ENCODE results near the gene RAB23.

RAB23 gene

GRCh38 chr6:57254055-57254717 lies 32.1 kb upstream of the RAB23 start:
- Histone ChIP-seq H3K36me3 (ENCODE audit: insufficient read depth, low read length) (no peaks in the 10 kb centered on the region), H2AFZ (ENCODE audit: low read length) (no peak overlapping the region), H3K4me2 (ENCODE audit: low read length) (no peak overlapping the region), H3K4me3 (ENCODE audit: low read depth, low read length, poor library complexity, severe bottlenecking) (no peak overlapping the region), H3K9me2 (ENCODE audit: low read depth, low read length) (no peaks in the 10 kb centered on the region), H3K79me2 (ENCODE audit: insufficient read depth, low read length) (no peaks in the 10 kb centered on the region), H3K27ac (ENCODE audit: low read depth, low read length, poor library complexity, severe bottlenecking) (no peak overlapping the region), H3K9me3 (ENCODE audit: low read length) (no peaks in the 10 kb centered on the region), H3F3A (ENCODE audit: insufficient read depth, low read length) (no peaks in the 10 kb centered on the region), H3K4me1 (ENCODE audit: insufficient read depth, low read length, severe bottlenecking) (no peaks in the 10 kb centered on the region), H3K27me3 (ENCODE audit: insufficient read depth, low read length) (no peaks in the 10 kb centered on the region), H4K20me1 (ENCODE audit: insufficient read depth, low read length) (no peaks in the 10 kb centered on the region), H3K9ac (ENCODE audit: low read length) (no peak overlapping the region)
- TF ChIP-seq, protein P1, sequence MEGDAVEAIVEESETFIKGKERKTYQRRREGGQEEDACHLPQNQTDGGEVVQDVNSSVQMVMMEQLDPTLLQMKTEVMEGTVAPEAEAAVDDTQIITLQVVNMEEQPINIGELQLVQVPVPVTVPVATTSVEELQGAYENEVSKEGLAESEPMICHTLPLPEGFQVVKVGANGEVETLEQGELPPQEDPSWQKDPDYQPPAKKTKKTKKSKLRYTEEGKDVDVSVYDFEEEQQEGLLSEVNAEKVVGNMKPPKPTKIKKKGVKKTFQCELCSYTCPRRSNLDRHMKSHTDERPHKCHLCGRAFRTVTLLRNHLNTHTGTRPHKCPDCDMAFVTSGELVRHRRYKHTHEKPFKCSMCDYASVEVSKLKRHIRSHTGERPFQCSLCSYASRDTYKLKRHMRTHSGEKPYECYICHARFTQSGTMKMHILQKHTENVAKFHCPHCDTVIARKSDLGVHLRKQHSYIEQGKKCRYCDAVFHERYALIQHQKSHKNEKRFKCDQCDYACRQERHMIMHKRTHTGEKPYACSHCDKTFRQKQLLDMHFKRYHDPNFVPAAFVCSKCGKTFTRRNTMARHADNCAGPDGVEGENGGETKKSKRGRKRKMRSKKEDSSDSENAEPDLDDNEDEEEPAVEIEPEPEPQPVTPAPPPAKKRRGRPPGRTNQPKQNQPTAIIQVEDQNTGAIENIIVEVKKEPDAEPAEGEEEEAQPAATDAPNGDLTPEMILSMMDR (IDR thresholded peaks at IDR 0.05; ENCODE audit: low read length) = no peak
- no peak for TF ChIP-seq EZH2 (IDR thresholded peaks at IDR 0.05; ENCODE audit: borderline replicate concordance, low read length)

DNA sequence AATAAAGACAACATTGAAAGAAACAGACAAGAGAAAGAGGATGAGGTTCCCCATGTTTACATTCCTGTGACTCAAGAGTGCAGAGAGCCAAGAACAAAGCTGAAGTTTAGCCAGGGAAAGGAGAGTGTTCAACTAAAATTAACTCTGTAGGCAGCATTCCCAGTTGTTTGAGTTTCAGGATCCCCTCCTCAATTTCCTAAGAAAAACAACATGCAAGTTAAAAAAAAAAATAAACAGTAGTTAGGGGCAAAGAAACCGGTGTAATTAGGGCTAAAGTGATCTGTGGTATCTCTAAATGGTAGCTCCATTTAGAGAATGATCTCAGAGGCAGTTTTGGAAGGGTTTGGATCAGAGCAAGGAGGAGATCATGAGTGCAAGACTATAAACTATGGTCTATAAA lies 30.9 kb upstream of the RAB23 start:
- Histone ChIP-seq H3K4me2 (ENCODE audit: low read length) (no peak overlapping the region), H2AFZ (ENCODE audit: low read length) (no peak overlapping the region), H4K20me1 (ENCODE audit: insufficient read depth, low read length) (no peaks in the 10 kb centered on the region), H3K36me3 (ENCODE audit: insufficient read depth, low read length) (no peaks in the 10 kb centered on the region), H3K9me3 (ENCODE audit: low read length) (no peaks in the 10 kb centered on the region), H3F3A (ENCODE audit: insufficient read depth, low read length) (no peaks in the 10 kb centered on the region), H3K27me3 (ENCODE audit: insufficient read depth, low read length) (no peaks in the 10 kb centered on the region), H3K79me2 (ENCODE audit: insufficient read depth, low read length) (no peaks in the 10 kb centered on the region), H3K9me2 (ENCODE audit: low read depth, low read length) (no peaks in the 10 kb centered on the region), H3K27ac (ENCODE audit: low read depth, low read length, poor library complexity, severe bottlenecking) (no peak overlapping the region), H3K9ac (ENCODE audit: low read length) (no peak overlapping the region), H3K4me1 (ENCODE audit: insufficient read depth, low read length, severe bottlenecking) (no peaks in the 10 kb centered on the region), H3K4me3 (ENCODE audit: low read depth, low read length, poor library complexity, severe bottlenecking) (no peak overlapping the region)
- TF ChIP-seq, protein P1 (IDR thresholded peaks at IDR 0.05; ENCODE audit: low read length) = no peak
- TF ChIP-seq EZH2 (IDR thresholded peaks at IDR 0.05; ENCODE audit: borderline replicate concordance, low read length) = no peak

GRCh38 chr6:57252137-57252536 lies 30.0 kb upstream of the RAB23 start:
- Histone ChIP-seq H3K4me3 (ENCODE audit: low read depth, low read length, poor library complexity, severe bottlenecking) (no peak overlapping the region), H3K36me3 (ENCODE audit: insufficient read depth, low read length) (no peaks in the 10 kb centered on the region), H3K27ac (ENCODE audit: low read depth, low read length, poor library complexity, severe bottlenecking) (no peak overlapping the region), H3K4me1 (ENCODE audit: insufficient read depth, low read length, severe bottlenecking) (no peaks in the 10 kb centered on the region), H2AFZ (ENCODE audit: low read length) (no peak overlapping the region), H4K20me1 (ENCODE audit: insufficient read depth, low read length) (no peaks in the 10 kb centered on the region), H3K79me2 (ENCODE audit: insufficient read depth, low read length) (no peaks in the 10 kb centered on the region), H3F3A (ENCODE audit: insufficient read depth, low read length) (no peaks in the 10 kb centered on the region), H3K4me2 (ENCODE audit: low read length) (no peak overlapping the region), H3K27me3 (ENCODE audit: insufficient read depth, low read length) (no peaks in the 10 kb centered on the region), H3K9me2 (ENCODE audit: low read depth, low read length) (no peaks in the 10 kb centered on the region), H3K9me3 (ENCODE audit: low read length) (no peaks in the 10 kb centered on the region), H3K9ac (ENCODE audit: low read length) (no peak overlapping the region)
- TF ChIP-seq, protein P1 (IDR thresholded peaks at IDR 0.05; ENCODE audit: low read length) = no peak
- TF ChIP-seq EZH2 (IDR thresholded peaks at IDR 0.05; ENCODE audit: borderline replicate concordance, low read length) = no peak

Measured in OCI-LY1 (cell line).